NAMALWA (cell line): ENCODE results near the gene EFCAB12.
A peak's percentile ranks its signal among the peaks of the same experiment; 100 is the strongest.

Experiments used
- DNase-seq: peaks from one replicate; pipeline ENCODE4 v3.0.0-alpha.2; 2015; ENCODE audit warnings: low spot score

EFCAB12 gene

GRCh38 chr3:129445471-129445870 lies 17.0 kb upstream of the EFCAB12 start:
- no peak for DNase-seq

- no peak for DNase-seq
Measured at GRCh38 chr3:129442947-129443346, 14.5 kb upstream of the EFCAB12 start.

- DNase-seq = no peak
Measured at GRCh38 chr3:129442486-129442885, 14.1 kb upstream of the EFCAB12 start.

GRCh38 chr3:129441782-129442181 lies 13.3 kb upstream of the EFCAB12 start:
- no peak for DNase-seq

GRCh38 chr3:129441215-129441614 lies 12.8 kb upstream of the EFCAB12 start:
- DNase-seq = peak; percentile 48

GRCh38 chr3:129440618-129441190 lies 12.3 kb upstream of the EFCAB12 start:
- DNase-seq = no peak

- DNase-seq = peak; percentile 100
Measured at GRCh38 chr3:129439817-129440617, 11.6 kb upstream of the EFCAB12 start, which contains the start of the genes IFT122 and MBD4. TSS of gene IFT122 (plus strand) at chr3:129440224. CDS start at chr3:129440331, 107 bp downstream. TSS of gene MBD4 (minus strand) at chr3:129439948. CDS start at chr3:129439833, 115 bp downstream.

- peak; percentile 82 for DNase-seq
Measured at GRCh38 chr3:129439226-129439816, 10.9 kb upstream of the EFCAB12 start.

- DNase-seq = peak; percentile 33
Measured at GRCh38 chr3:129435367-129435766, 6.9 kb upstream of the EFCAB12 start.

GRCh38 chr3:129434140-129434539 lies 5.7 kb upstream of the EFCAB12 start:
- no peak for DNase-seq

- DNase-seq = no peak
Measured at GRCh38 chr3:129433565-129433964, 5.1 kb upstream of the EFCAB12 start.

GRCh38 chr3:129432671-129433070 lies 4.2 kb upstream of the EFCAB12 start:
- no peak for DNase-seq

- DNase-seq = no peak
Measured at GRCh38 chr3:129432036-129432435, 3.6 kb upstream of the EFCAB12 start.

GRCh38 chr3:129429602-129430001 lies 1.2 kb upstream of the EFCAB12 start:
- no peak for DNase-seq

- DNase-seq = no peak
Measured at GRCh38 chr3:129429080-129429451, 630 bp upstream of the EFCAB12 start.

GRCh38 chr3:129428007-129428375 lies 445 bp downstream of the EFCAB12 start:
- DNase-seq = no peak

GRCh38 chr3:129425619-129426018 lies 2.8 kb downstream of the EFCAB12 start:
- no peak for DNase-seq

- DNase-seq = no peak
Measured at GRCh38 chr3:129425213-129425612, 3.2 kb downstream of the EFCAB12 start.

- DNase-seq = peak; percentile 79
Measured at GRCh38 chr3:129424185-129424841, 4.1 kb downstream of the EFCAB12 start.

- DNase-seq = no peak
Measured at GRCh38 chr3:129422897-129423296, 5.5 kb downstream of the EFCAB12 start.

- no peak for DNase-seq
Measured at GRCh38 chr3:129421988-129422745, 6.3 kb downstream of the EFCAB12 start.
